Fibroblast of lung (primary cell): ENCODE data around the gene CBFA2T2. TPM values are rescaled to one million over a fixed set of nuclear protein-coding genes. Genes with fewer than 3 reads are reported as not detected.

Experiments used
- DNase-seq, 2 donors: peaks; one replicate each; pipeline versions ENCODE4 v3.0.0 to v3.0.0-alpha.2; 2010; ENCODE audit warnings: low read depth in 2 of 2
- H2AFZ ChIP-seq: 2 replicates; pipeline ENCODE4 v1.5.1; 2012; ENCODE audit warnings: low read length, control low read depth, inconsistent platforms
- H3K27ac ChIP-seq: 2 replicates; pipeline ENCODE4 v1.5.1; 2011; ENCODE audit warnings: low read length, control low read depth; ENCODE audit not compliant: insufficient read depth
- H3K27me3 ChIP-seq: 2 replicates; pipeline ENCODE4 v1.5.1; 2011; ENCODE audit warnings: mild to moderate bottlenecking, low read length; ENCODE audit not compliant: control insufficient read depth, insufficient read depth
- H3K36me3 ChIP-seq: 2 replicates; pipeline ENCODE4 v1.5.1; 2011; ENCODE audit warnings: low read length; ENCODE audit not compliant: control insufficient read depth, insufficient read depth
- H3K4me1 ChIP-seq: 2 replicates; pipeline ENCODE4 v1.5.1; 2011; ENCODE audit warnings: low read length; ENCODE audit not compliant: control insufficient read depth, insufficient read depth; ENCODE audit errors: extremely low read depth
- H3K4me2 ChIP-seq: 2 replicates; pipeline ENCODE4 v1.5.1; 2011; ENCODE audit warnings: low read length, control low read depth; ENCODE audit not compliant: insufficient read depth; ENCODE audit errors: extremely low read depth
- H3K4me3 ChIP-seq, 4 experiments: fragments of 200-600 bp in 1 of 4; sonication (generic) in 1 of 4; replicated peaks in 1 of 4; 2 replicates each; pipeline ENCODE4 v1.5.1; 2011 to 2016; ENCODE audit warnings: low read length in 4 of 4, low read depth in 3 of 4, mild to moderate bottlenecking in 3 of 4, control low read depth in 2 of 4, inconsistent platforms in 1 of 4, mixed read lengths in 1 of 4; ENCODE audit not compliant: insufficient read depth in 1 of 4; ENCODE audit errors: control extremely low read depth in 1 of 4
- H3K79me2 ChIP-seq: 2 replicates; pipeline ENCODE4 v1.5.1; 2012; ENCODE audit warnings: mild to moderate bottlenecking, low read length, inconsistent platforms; ENCODE audit not compliant: control insufficient read depth, insufficient read depth
- H3K9ac ChIP-seq: 2 replicates; pipeline ENCODE4 v1.5.1; 2011; ENCODE audit warnings: mild to moderate bottlenecking, low read length, control low read depth; ENCODE audit not compliant: insufficient read depth
- H3K9me3 ChIP-seq: 2 replicates; pipeline ENCODE4 v1.5.1; 2012; ENCODE audit warnings: low read depth, low read length; ENCODE audit not compliant: control insufficient read depth, insufficient read depth
- H4K20me1 ChIP-seq: 2 replicates; pipeline ENCODE4 v1.5.1; 2011; ENCODE audit warnings: low read length; ENCODE audit not compliant: control insufficient read depth, insufficient read depth; ENCODE audit errors: extremely low read depth
- CTCF ChIP-seq, 2 donors: IDR thresholded peaks in 1 of 2; conservative IDR thresholded peaks in 1 of 2; 1 replicate in 1 of 2; 2 replicates in 1 of 2; pipeline ENCODE4 v1.5.1; 2011 to 2012; ENCODE audit warnings: low read length in 2 of 2, control low read depth in 1 of 2, inconsistent platforms in 1 of 2, low read depth in 1 of 2, mild to moderate bottlenecking in 1 of 2
- EZH2 ChIP-seq: IDR thresholded peaks from 2 replicates; pipeline ENCODE4 v1.5.1; 2012; ENCODE audit warnings: low read length, control low read depth, mild to moderate bottlenecking; ENCODE audit errors: missing control alignments
- polyA plus RNA-seq, 2 donors: library from polyadenylated mRNA; depleted of rRNA in 1 of 2; stranded (reverse) in 1 of 2; unstranded in 1 of 2; fragments of >200 nt; gene quantifications; 2 replicates each; pipeline ENCODE4 v1.2.1, GENCODE V29; 2011 to 2012; ENCODE audit warnings: missing spikeins in 1 of 2
- total RNA-seq: library from RNA; depleted of rRNA; stranded (reverse); fragments of >200 nt; gene quantifications from 2 replicates; pipeline ENCODE4 v1.2.1, GENCODE V29; 2014

CBFA2T2 gene
- total and polyA plus RNA-seq, 2 donors (not counting 1 experiment from before 2014, with no cell fraction given): 5.6 to 7.3 TPM

- no peaks in the 10 kb centered on the region for H3K9me3 ChIP-seq
- peaks cover 21% of the 10 kb centered on the region for H3K4me1 ChIP-seq
- DNase-seq: peak; percentile 66 to 70
- H3K79me2 ChIP-seq: no peaks in the 10 kb centered on the region
- H3K4me3 ChIP-seq: peak overlapping the region; percentile 2 to 61 (median 50)
- TF ChIP-seq CTCF (conservative IDR thresholded peaks at IDR 0.05 in 1 of 2, IDR thresholded peaks at IDR 0.05 in 1 of 2; ENCODE audit: low read depth in 1 of 2, low read length in 2 of 2) (peak; percentile 76), EZH2 (no peak)
- H3K9ac ChIP-seq: peak overlapping the region; percentile 50
- H3K27me3 ChIP-seq: no peaks in the 10 kb centered on the region
- peaks cover 7% of the 10 kb centered on the region for H3K36me3 ChIP-seq
- H3K4me2 ChIP-seq: peak overlapping the region; percentile 85
- H4K20me1 ChIP-seq: no peaks in the 10 kb centered on the region
- peak overlapping the region; percentile 75 for H2AFZ ChIP-seq
- peak overlapping the region; percentile 39 for H3K27ac ChIP-seq
Observed at GRCh38 chr20:33667676-33668465, 178.0 kb downstream of the CBFA2T2 start.

- H2AFZ ChIP-seq: no peak overlapping the region
- peaks cover 20% of the 10 kb centered on the region for H3K4me1 ChIP-seq
- H4K20me1 ChIP-seq: no peaks in the 10 kb centered on the region
- DNase-seq: no peak
- H3K27ac ChIP-seq: no peak overlapping the region
- TF ChIP-seq EZH2: no peak
- TF ChIP-seq CTCF (conservative IDR thresholded peaks at IDR 0.05 in 1 of 2, IDR thresholded peaks at IDR 0.05 in 1 of 2; ENCODE audit: low read depth in 1 of 2, low read length in 2 of 2): no peak
- no peak overlapping the region for H3K4me3 ChIP-seq
- no peaks in the 10 kb centered on the region for H3K79me2 ChIP-seq
- no peak overlapping the region for H3K9ac ChIP-seq
- H3K9me3 ChIP-seq: no peaks in the 10 kb centered on the region
- H3K4me2 ChIP-seq: peak overlapping the region; percentile 25
- H3K27me3 ChIP-seq: no peaks in the 10 kb centered on the region
- H3K36me3 ChIP-seq: peaks cover 7% of the 10 kb centered on the region
Observed at GRCh38 chr20:33668466-33669155, 178.7 kb downstream of the CBFA2T2 start.

- Histone ChIP-seq H3K79me2 (no peaks in the 10 kb centered on the region), H3K4me1 (peaks cover 17% of the 10 kb centered on the region), H3K27ac (no peak overlapping the region), H3K4me2 (no peak overlapping the region), H3K9ac (no peak overlapping the region), H3K9me3 (no peaks in the 10 kb centered on the region), H3K36me3 (peaks cover 7% of the 10 kb centered on the region), H3K27me3 (no peaks in the 10 kb centered on the region), H3K4me3 (no peak overlapping the region), H2AFZ (no peak overlapping the region), H4K20me1 (no peaks in the 10 kb centered on the region)
- DNase-seq: no peak
- no peak for TF ChIP-seq EZH2
- TF ChIP-seq CTCF (conservative IDR thresholded peaks at IDR 0.05 in 1 of 2, IDR thresholded peaks at IDR 0.05 in 1 of 2; ENCODE audit: low read depth in 1 of 2, low read length in 2 of 2): no peak
Observed at GRCh38 chr20:33669224-33669623, 179.3 kb downstream of the CBFA2T2 start.
